ENCODE measurements around the gene FAM222A. TPM values are rescaled to one million over a fixed set of nuclear protein-coding genes. Genes with fewer than 3 reads are reported as not detected.

Gene FAM222A
- polyA plus RNA-seq, 1 donor = 9.8 TPM

GRCh38 chr12:109724321-109724892 is 10.8 kb downstream of the FAM222A start:
- DNase-seq (ENCODE audit: low read depth) = no peak

- no peak for DNase-seq (ENCODE audit: low read depth)
Observed at GRCh38 chr12:109725321-109726105, 11.9 kb downstream of the FAM222A start.

- DNase-seq (ENCODE audit: low read depth) = no peak
Observed at GRCh38 chr12:109726106-109726497, 12.5 kb downstream of the FAM222A start.

GRCh38 chr12:109726511-109727038 is 12.9 kb downstream of the FAM222A start:
- no peak for DNase-seq (ENCODE audit: low read depth)

GRCh38 chr12:109727039-109727723 is 13.6 kb downstream of the FAM222A start:
- no peak for DNase-seq (ENCODE audit: low read depth)

- DNase-seq (ENCODE audit: low read depth) = no peak
Observed at GRCh38 chr12:109727746-109728726, 14.4 kb downstream of the FAM222A start.

GRCh38 chr12:109728921-109729320 is 15.3 kb downstream of the FAM222A start:
- DNase-seq (ENCODE audit: low read depth) = no peak

GRCh38 chr12:109729371-109729781 is 15.8 kb downstream of the FAM222A start:
- no peak for DNase-seq (ENCODE audit: low read depth)

GRCh38 chr12:109729801-109730200 is 16.2 kb downstream of the FAM222A start:
- no peak for DNase-seq (ENCODE audit: low read depth)

GRCh38 chr12:109730306-109731145 is 16.9 kb downstream of the FAM222A start:
- DNase-seq (ENCODE audit: low read depth) = no peak

GRCh38 chr12:109731231-109731731 is 17.7 kb downstream of the FAM222A start:
- no peak for DNase-seq (ENCODE audit: low read depth)

- DNase-seq (ENCODE audit: low read depth) = no peak
Observed at GRCh38 chr12:109731806-109732205, 18.2 kb downstream of the FAM222A start.

GRCh38 chr12:109732321-109733305 is 19.0 kb downstream of the FAM222A start:
- no peak for DNase-seq (ENCODE audit: low read depth)

GRCh38 chr12:109734219-109735000 is 20.8 kb downstream of the FAM222A start:
- no peak for DNase-seq (ENCODE audit: low read depth)

- DNase-seq (ENCODE audit: low read depth) = no peak
Observed at GRCh38 chr12:109735051-109735521, 21.5 kb downstream of the FAM222A start.

GRCh38 chr12:109735825-109736551 is 22.4 kb downstream of the FAM222A start:
- no peak for DNase-seq (ENCODE audit: low read depth)

- DNase-seq (ENCODE audit: low read depth) = no peak
Observed at GRCh38 chr12:109736552-109737108, 23.0 kb downstream of the FAM222A start.
